Panc1 (cell line): Measurements from ENCODE around the gene GPATCH8. TPM values are rescaled to one million over a fixed set of nuclear protein-coding genes. Genes with fewer than 3 reads are reported as not detected.
A peak's percentile ranks its signal among the peaks of the same experiment; 100 is the strongest.

Experiments used
- ATAC-seq: fragments of 200-7000 bp; cut with Tn5 transposase; 2 replicates; pipeline ENCODE4 v1.9.1; 2020; ENCODE audit warnings: mild to moderate bottlenecking, moderate library complexity
- BruUV-seq: library from RNA; stranded (reverse); fragments of 400-500 nt; replicated peaks from 2 replicates; lab custom pipeline; 2021; lab: Mats Ljungman, UMichigan
- CTCF ChIA-PET: fragments of 300-600 bp; sonication (Branson Sonifier 250); formaldehyde crosslinking; loops from one replicate; lab custom pipeline; 2022; ENCODE audit warnings: antibody characterized with exemption; lab: Charles Lee
- POLR2A ChIA-PET: fragments of 300-600 bp; sonication (Branson Sonifier 250); formaldehyde crosslinking; loops from one replicate; lab custom pipeline; 2022; ENCODE audit warnings: antibody characterized with exemption; lab: Charles Lee
- DNase-seq: peaks from one replicate; pipeline ENCODE4 v3.0.0-alpha.2; 2010; ENCODE audit warnings: low read depth, low spot score
- H3K27ac ChIP-seq: 2 replicates; pipeline ENCODE4 v1.5.1; 2011; ENCODE audit warnings: mild to moderate bottlenecking, low read length, inconsistent platforms
- H3K27me3 ChIP-seq: fragments of 200-500 bp; sonication (Bioruptor generic); 2 replicates; pipeline ENCODE4 v1.6.0; 2014; ENCODE audit warnings: low read length, inconsistent platforms; ENCODE audit not compliant: control insufficient read depth, insufficient read depth
- H3K36me3 ChIP-seq: fragments of 200-500 bp; sonication (Bioruptor generic); 2 replicates; pipeline ENCODE4 v1.5.1; 2014; ENCODE audit warnings: inconsistent platforms, mild to moderate bottlenecking, low read length, moderate library complexity; ENCODE audit not compliant: control insufficient read depth, insufficient read depth
- H3K4me1 ChIP-seq: 2 replicates; pipeline ENCODE4 v1.5.1; 2011; ENCODE audit warnings: inconsistent platforms, mild to moderate bottlenecking, low read length, moderate library complexity; ENCODE audit not compliant: control insufficient read depth, insufficient read depth
- H3K4me3 ChIP-seq, 2 experiments: 2 replicates each; pipeline ENCODE4 v1.5.1; 2011 to 2012; ENCODE audit warnings: low read depth in 2 of 2, low read length in 2 of 2, mild to moderate bottlenecking in 2 of 2, inconsistent platforms in 1 of 2, moderate library complexity in 1 of 2
- H3K9me3 ChIP-seq: fragments of 200-500 bp; sonication (Bioruptor generic); 2 replicates; pipeline ENCODE4 v1.5.1; 2014; ENCODE audit warnings: low read depth, mild to moderate bottlenecking, inconsistent platforms, low read length, moderate library complexity; ENCODE audit not compliant: control insufficient read depth, insufficient read depth
- POLR2AphosphoS5 ChIP-seq: IDR thresholded peaks from 2 replicates; pipeline ENCODE4 v1.6.1; 2012; ENCODE audit warnings: mild to moderate bottlenecking, low read depth, low read length, moderate library complexity
- SIN3A ChIP-seq: IDR thresholded peaks from 2 replicates; pipeline ENCODE4 v1.6.1; 2012; ENCODE audit warnings: low read depth, mild to moderate bottlenecking, low read length, moderate library complexity, borderline replicate concordance; ENCODE audit not compliant: insufficient read depth
- TCF7L2 ChIP-seq: IDR thresholded peaks from 2 replicates; pipeline ENCODE4 v1.6.1; 2011; ENCODE audit warnings: mild to moderate bottlenecking, low read depth, low read length, inconsistent platforms
- in situ Hi-C: cut with HindIII; loops from 2 replicates; pipeline ENCODE4 v1.10.0; 2016; ENCODE audit warnings: low sequenced_read_pairs, low pct_unique_long_range_greater_than_20kb
- intact Hi-C: fragments of 100-400 bp; cut with micrococcal nuclease; formaldehyde crosslinking; loops from one replicate; pipeline ENCODE4 v1.10.0; 2022; ENCODE audit not compliant: unreplicated experiment
- total RNA-seq: library from RNA; stranded (reverse); gene quantifications from one replicate; pipeline ENCODE4 v1.2.1, GENCODE V29; 2021; ENCODE audit not compliant: unreplicated experiment
- TF ChIP-seq, protein P1 (sequence below), 2 experiments: IDR thresholded peaks; 2 replicates each; pipeline ENCODE4 v1.6.1; 2011 to 2012; ENCODE audit warnings: low read depth in 2 of 2, control low read depth in 1 of 2, low read length in 1 of 2, mild to moderate bottlenecking in 1 of 2, moderate library complexity in 1 of 2; ENCODE audit not compliant: insufficient read depth in 1 of 2
- TF ChIP-seq, protein P2 (sequence below): fragments of 450-650 bp; IDR thresholded peaks from 2 replicates; pipeline ENCODE4 v1.5.1; 2017; ENCODE audit warnings: mild to moderate bottlenecking

GPATCH8 gene
- total RNA-seq, 1 experiment from 2014 or later: 30.8 TPM

DNA sequence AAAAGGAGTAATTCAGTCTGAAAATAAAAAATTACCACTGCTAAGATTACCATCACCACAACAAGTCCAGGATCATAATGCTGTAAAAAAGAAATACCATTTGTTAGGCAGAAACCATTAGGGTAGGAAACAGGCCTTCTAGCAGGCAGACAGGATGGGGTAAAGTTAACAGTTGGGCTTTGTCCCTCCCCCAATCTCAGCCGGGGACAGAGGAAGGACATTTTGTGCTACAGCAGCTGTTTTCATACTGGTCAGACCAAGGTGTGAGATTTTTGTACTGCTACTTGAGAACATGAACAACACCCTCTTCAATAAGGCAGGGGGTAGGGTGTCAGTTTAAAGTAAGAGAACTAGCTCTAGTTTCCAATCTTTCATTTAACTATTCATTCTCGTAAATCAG, 64.6 kb downstream of the GPATCH8 start:
- intact Hi-C loops (no loop called here), in situ Hi-C loops (no loop called here)
- ChIA-PET POLR2A (no interaction called here), CTCF (no interaction called here)
- Histone ChIP-seq H3K27me3 (no peaks in the 10 kb centered on the region), H3K4me3 (no peak overlapping the region), H3K9me3 (no peaks in the 10 kb centered on the region), H3K4me1 (no peaks in the 10 kb centered on the region; the same call in 1 of the 2 replicates), H3K27ac (no peak overlapping the region), H3K36me3 (peaks cover 7% of the 10 kb centered on the region; the same call in 1 of the 2 replicates)
- DNase-seq: no peak
- no TSS peak for BruUV-seq
- TF ChIP-seq SIN3A: no peak
- ATAC-seq: no peak

DNA sequence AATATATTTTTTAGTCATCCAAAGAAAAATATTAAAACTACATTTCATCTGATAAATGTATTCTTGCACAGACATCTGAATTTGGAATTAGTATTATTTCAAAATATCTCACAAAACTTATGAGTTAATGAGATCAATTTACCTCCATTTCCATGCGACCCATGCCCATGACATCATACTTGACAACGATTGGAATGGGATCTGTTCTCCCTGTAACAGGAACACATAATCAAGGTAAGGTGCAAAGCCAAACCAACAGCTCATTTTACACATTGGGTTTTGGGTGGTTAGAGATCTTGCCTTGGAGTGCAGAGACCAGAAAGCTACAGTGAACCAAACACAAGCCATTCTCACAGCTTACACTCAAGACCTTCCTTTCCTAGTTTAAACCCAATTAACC, 66.9 kb downstream of the GPATCH8 start:
- in situ Hi-C loops (no loop called here), intact Hi-C loops (no loop called here)
- peaks cover 7% of the 10 kb centered on the region; the same call in 1 of the 2 replicates for H3K36me3 ChIP-seq
- H3K9me3 ChIP-seq: no peaks in the 10 kb centered on the region
- TF ChIP-seq SIN3A (no peak), POLR2AphosphoS5 (no peak), TCF7L2 (no peak)
- TF ChIP-seq, protein P1, sequence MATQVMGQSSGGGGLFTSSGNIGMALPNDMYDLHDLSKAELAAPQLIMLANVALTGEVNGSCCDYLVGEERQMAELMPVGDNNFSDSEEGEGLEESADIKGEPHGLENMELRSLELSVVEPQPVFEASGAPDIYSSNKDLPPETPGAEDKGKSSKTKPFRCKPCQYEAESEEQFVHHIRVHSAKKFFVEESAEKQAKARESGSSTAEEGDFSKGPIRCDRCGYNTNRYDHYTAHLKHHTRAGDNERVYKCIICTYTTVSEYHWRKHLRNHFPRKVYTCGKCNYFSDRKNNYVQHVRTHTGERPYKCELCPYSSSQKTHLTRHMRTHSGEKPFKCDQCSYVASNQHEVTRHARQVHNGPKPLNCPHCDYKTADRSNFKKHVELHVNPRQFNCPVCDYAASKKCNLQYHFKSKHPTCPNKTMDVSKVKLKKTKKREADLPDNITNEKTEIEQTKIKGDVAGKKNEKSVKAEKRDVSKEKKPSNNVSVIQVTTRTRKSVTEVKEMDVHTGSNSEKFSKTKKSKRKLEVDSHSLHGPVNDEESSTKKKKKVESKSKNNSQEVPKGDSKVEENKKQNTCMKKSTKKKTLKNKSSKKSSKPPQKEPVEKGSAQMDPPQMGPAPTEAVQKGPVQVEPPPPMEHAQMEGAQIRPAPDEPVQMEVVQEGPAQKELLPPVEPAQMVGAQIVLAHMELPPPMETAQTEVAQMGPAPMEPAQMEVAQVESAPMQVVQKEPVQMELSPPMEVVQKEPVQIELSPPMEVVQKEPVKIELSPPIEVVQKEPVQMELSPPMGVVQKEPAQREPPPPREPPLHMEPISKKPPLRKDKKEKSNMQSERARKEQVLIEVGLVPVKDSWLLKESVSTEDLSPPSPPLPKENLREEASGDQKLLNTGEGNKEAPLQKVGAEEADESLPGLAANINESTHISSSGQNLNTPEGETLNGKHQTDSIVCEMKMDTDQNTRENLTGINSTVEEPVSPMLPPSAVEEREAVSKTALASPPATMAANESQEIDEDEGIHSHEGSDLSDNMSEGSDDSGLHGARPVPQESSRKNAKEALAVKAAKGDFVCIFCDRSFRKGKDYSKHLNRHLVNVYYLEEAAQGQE (IDR thresholded peaks at IDR 0.05; ENCODE audit: insufficient read depth in 1 of 2, low read depth in 2 of 2, low read length in 1 of 2): no peak
- TF ChIP-seq, protein P2, sequence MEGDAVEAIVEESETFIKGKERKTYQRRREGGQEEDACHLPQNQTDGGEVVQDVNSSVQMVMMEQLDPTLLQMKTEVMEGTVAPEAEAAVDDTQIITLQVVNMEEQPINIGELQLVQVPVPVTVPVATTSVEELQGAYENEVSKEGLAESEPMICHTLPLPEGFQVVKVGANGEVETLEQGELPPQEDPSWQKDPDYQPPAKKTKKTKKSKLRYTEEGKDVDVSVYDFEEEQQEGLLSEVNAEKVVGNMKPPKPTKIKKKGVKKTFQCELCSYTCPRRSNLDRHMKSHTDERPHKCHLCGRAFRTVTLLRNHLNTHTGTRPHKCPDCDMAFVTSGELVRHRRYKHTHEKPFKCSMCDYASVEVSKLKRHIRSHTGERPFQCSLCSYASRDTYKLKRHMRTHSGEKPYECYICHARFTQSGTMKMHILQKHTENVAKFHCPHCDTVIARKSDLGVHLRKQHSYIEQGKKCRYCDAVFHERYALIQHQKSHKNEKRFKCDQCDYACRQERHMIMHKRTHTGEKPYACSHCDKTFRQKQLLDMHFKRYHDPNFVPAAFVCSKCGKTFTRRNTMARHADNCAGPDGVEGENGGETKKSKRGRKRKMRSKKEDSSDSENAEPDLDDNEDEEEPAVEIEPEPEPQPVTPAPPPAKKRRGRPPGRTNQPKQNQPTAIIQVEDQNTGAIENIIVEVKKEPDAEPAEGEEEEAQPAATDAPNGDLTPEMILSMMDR: no peak
- no peaks in the 10 kb centered on the region for H3K27me3 ChIP-seq
- ATAC-seq (no peak), DNase-seq (no peak)
- POLR2A ChIA-PET: no interaction called here
- CTCF ChIA-PET: no interaction called here
- H3K4me3 ChIP-seq: no peak overlapping the region
- no peak overlapping the region for H3K27ac ChIP-seq
- H3K4me1 ChIP-seq: no peaks in the 10 kb centered on the region; the same call in 1 of the 2 replicates
- no TSS peak for BruUV-seq

GRCh38 chr17:44432254-44433157, 70.7 kb downstream of the GPATCH8 start:
- Histone ChIP-seq H3K36me3 (peaks cover 7% of the 10 kb centered on the region; the same call in 1 of the 2 replicates), H3K4me1 (no peaks in the 10 kb centered on the region)
- intact Hi-C loops: no loop called here

More at GRCh38 chr17:44432254-44433157, 70.7 kb downstream of the GPATCH8 start:
- Histone ChIP-seq H3K27me3 (no peaks in the 10 kb centered on the region), H3K4me3 (no peak overlapping the region), H3K27ac (no peak overlapping the region), H3K9me3 (no peaks in the 10 kb centered on the region)
- in situ Hi-C loops: no loop called here
- POLR2A ChIA-PET: no interaction called here
- no peak for DNase-seq
- BruUV-seq: TSS peak; percentile 50
- CTCF ChIA-PET: no interaction called here
- ATAC-seq: no peak
- no peak for TF ChIP-seq SIN3A
- TF ChIP-seq, protein P1 (IDR thresholded peaks at IDR 0.05; ENCODE audit: insufficient read depth in 1 of 2, low read depth in 2 of 2, low read length in 1 of 2): no peak
- TF ChIP-seq POLR2AphosphoS5: no peak
- TF ChIP-seq, protein P2: no peak
- TF ChIP-seq TCF7L2: no peak
